CD8-positive, alpha-beta memory T cell (primary cell): ENCODE measurements around the gene MAPKAPK3. TPM values are rescaled to one million over a fixed set of nuclear protein-coding genes. Genes with fewer than 3 reads are reported as not detected.

Source experiments
- CTCF ChIA-PET: fragments of 350-600 bp; sonication (Branson Sonifier 250); formaldehyde crosslinking; loops from one replicate; lab custom pipeline; 2021; ENCODE audit warnings: antibody characterized with exemption; lab: Charles Lee
- POLR2A ChIA-PET: fragments of 350-600 bp; sonication (Branson Sonifier 250); formaldehyde crosslinking; loops from one replicate; lab custom pipeline; 2021; ENCODE audit warnings: antibody characterized with exemption; lab: Charles Lee
- DNase-seq, 5 donors: peaks; one replicate each; pipeline versions ENCODE4 v3.0.0 to v3.0.0-alpha.2; 2020 to 2022; ENCODE audit warnings: mixed read lengths in 1 of 5
- H3K27ac ChIP-seq: one replicate; pipeline ENCODE4 v1.7.0; 2013; ENCODE audit warnings: low read depth, mild to moderate bottlenecking, low read length, moderate library complexity
- H3K27me3 ChIP-seq: 2 replicates; pipeline ENCODE4 v1.7.0; 2013; ENCODE audit warnings: low read length, mild to moderate bottlenecking; ENCODE audit not compliant: insufficient read depth, poor library complexity, severe bottlenecking
- H3K36me3 ChIP-seq: 2 replicates; pipeline ENCODE4 v1.7.0; 2013; ENCODE audit warnings: mild to moderate bottlenecking, low read length, moderate library complexity; ENCODE audit not compliant: insufficient read depth
- H3K4me1 ChIP-seq: 2 replicates; pipeline ENCODE4 v1.7.0; 2013; ENCODE audit warnings: mild to moderate bottlenecking, low read length, moderate library complexity; ENCODE audit not compliant: insufficient read depth
- H3K4me3 ChIP-seq: 2 replicates; pipeline ENCODE4 v1.7.0; 2013; ENCODE audit warnings: mild to moderate bottlenecking, low read length
- H3K9me3 ChIP-seq: 2 replicates; pipeline ENCODE4 v1.7.0; 2013; ENCODE audit warnings: mild to moderate bottlenecking, low read length
- H3K27ac Mint-ChIP-seq, 8 donors: one replicate each; pipeline ENCODE4 v1.8.0; 2020 to 2021; ENCODE audit warnings: mixed read lengths in 8 of 8, mild to moderate bottlenecking in 6 of 8, inconsistent platforms in 3 of 8, moderate library complexity in 3 of 8
- H3K27me3 Mint-ChIP-seq, 2 donors: one replicate each; pipeline ENCODE4 v1.8.0; 2020 to 2021; ENCODE audit warnings: mixed read lengths in 2 of 2, mild to moderate bottlenecking in 1 of 2, moderate library complexity in 1 of 2
- H3K36me3 Mint-ChIP-seq, 3 donors: one replicate each; pipeline ENCODE4 v1.8.0; 2020 to 2021; ENCODE audit warnings: mixed read lengths in 3 of 3, inconsistent platforms in 1 of 3, mild to moderate bottlenecking in 1 of 3
- H3K4me1 Mint-ChIP-seq, 3 donors: one replicate each; pipeline ENCODE4 v1.8.0; 2020 to 2021; ENCODE audit warnings: mixed read lengths in 3 of 3, inconsistent platforms in 1 of 3, mild to moderate bottlenecking in 1 of 3
- H3K4me3 Mint-ChIP-seq, 7 donors: one replicate each; pipeline ENCODE4 v1.8.0; 2020 to 2021; ENCODE audit warnings: mixed read lengths in 7 of 7, mild to moderate bottlenecking in 6 of 7, moderate library complexity in 4 of 7, inconsistent platforms in 2 of 7
- H3K9me3 Mint-ChIP-seq, 5 donors: one replicate each; pipeline ENCODE4 v1.8.0; 2020 to 2022; ENCODE audit warnings: mixed read lengths in 5 of 5, mild to moderate bottlenecking in 3 of 5, moderate library complexity in 2 of 5, inconsistent platforms in 1 of 5
- polyA plus RNA-seq: library from polyadenylated mRNA; unstranded; fragments of 300-500 nt; fragmentation: Illumina TruSeq; gene quantifications from one replicate; pipeline ENCODE4 v1.2.3, GENCODE V29; 2021
- total RNA-seq, 2 experiments: library from RNA; stranded (reverse); gene quantifications; one replicate each; pipeline ENCODE4 v1.2.3, GENCODE V29; 2021

Gene MAPKAPK3
- total and polyA plus RNA-seq, 3 experiments from 2014 or later = 57.0 to 156 (median 153) TPM

DNA sequence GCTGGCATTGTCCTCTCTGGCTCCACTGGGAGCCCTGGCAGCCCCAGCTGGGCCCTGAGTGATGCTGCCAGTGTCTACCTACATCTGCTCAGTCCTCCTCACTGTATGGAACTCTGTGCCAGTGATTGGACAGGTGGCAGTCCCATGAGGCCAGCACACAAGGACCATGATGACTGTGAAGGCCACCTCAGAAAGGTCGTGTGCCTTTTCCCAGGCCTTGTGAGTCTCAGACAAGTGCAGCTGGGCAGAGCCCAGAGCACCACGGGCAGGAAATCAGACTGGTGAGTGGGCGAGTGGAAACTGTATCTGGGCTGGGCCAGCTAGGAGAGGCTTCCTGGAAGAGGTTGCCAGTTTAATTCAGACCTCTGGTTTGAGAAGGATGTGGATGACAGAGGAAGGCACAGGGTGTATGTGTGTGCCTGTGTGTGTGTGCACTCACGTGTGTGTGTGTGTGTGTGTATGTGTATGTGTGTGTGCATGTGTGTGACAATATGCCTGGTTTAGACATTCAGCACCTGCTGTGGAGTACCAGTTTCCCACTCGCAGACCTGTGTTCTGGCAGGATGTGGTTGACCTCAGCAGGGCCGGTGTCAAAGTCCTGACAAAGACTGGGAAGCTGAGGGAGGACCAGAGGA, 7.0 kb downstream of the MAPKAPK3 start:
- peak in 2 of 5 donors; percentile 37 to 52 for DNase-seq
- H3K27ac ChIP-seq = no peak overlapping the region
- Mint-ChIP-seq H3K4me3 (peak overlapping the region; percentile 61 to 85 (median 76)), H3K36me3 (peaks cover 0 to 38% (median 1%) of the 10 kb centered on the region in 3 donors), H3K9me3 (no peaks in the 10 kb centered on the region), H3K4me1 (peaks cover 72 to 95% (median 82%) of the 10 kb centered on the region in 3 donors), H3K27me3 (no peaks in the 10 kb centered on the region), H3K27ac (peak overlapping the region; percentile 81 to 96 (median 91))
- peaks cover 88% of the 10 kb centered on the region for H3K4me1 ChIP-seq
- POLR2A ChIA-PET = no interaction called here
- CTCF ChIA-PET = interaction anchor here (0.8 to 16.9 kb wide), 7 partner anchors 8 to 57 kb away, joined by 3 to 277 read pairs (median 7); partner anchors contain the start of genes C3orf18 and HEMK1
- no peaks in the 10 kb centered on the region for H3K9me3 ChIP-seq
- H3K27me3 ChIP-seq = no peaks in the 10 kb centered on the region
- peak overlapping the region; percentile 22 for H3K4me3 ChIP-seq
- peaks cover 5% of the 10 kb centered on the region for H3K36me3 ChIP-seq

DNA sequence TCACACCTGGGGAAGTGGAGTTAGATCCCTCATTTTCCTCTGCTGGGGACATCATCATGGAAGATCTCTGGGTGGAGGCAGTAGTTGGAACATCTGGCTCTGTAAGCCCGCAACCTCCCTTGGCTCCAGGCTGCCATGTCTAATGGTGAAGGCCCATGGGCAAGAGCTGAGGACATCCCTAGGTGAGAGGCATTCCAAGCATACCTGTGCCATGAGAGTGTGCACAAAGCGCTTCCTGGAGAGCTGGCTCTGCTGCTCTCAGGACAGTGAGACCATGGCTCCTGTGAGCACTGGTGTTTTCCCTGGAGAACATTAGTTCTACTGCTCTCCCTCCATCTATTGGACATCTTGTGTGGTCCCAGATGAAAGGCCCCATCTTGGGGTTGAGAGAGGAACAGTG, 7.7 kb downstream of the MAPKAPK3 start:
- Histone ChIP-seq H3K27me3 (no peaks in the 10 kb centered on the region), H3K4me3 (peak overlapping the region; percentile 22), H3K36me3 (peaks cover 5% of the 10 kb centered on the region), H3K9me3 (no peaks in the 10 kb centered on the region), H3K4me1 (peaks cover 88% of the 10 kb centered on the region), H3K27ac (no peak overlapping the region)
- no peaks in the 10 kb centered on the region for H3K9me3 Mint-ChIP-seq
- ChIA-PET CTCF (interaction anchor here (0.8 to 16.9 kb wide), 5 partner anchors 9 to 57 kb away, joined by 3 to 277 read pairs (median 7); partner anchors contain the start of genes C3orf18 and HEMK1), POLR2A (no interaction called here)
- DNase-seq = no peak
- H3K36me3 Mint-ChIP-seq = peaks cover 0 to 39% (median 1%) of the 10 kb centered on the region in 3 donors
- H3K27me3 Mint-ChIP-seq = no peaks in the 10 kb centered on the region
- peaks cover 70 to 95% (median 80%) of the 10 kb centered on the region in 3 donors for H3K4me1 Mint-ChIP-seq
- H3K27ac Mint-ChIP-seq = peak overlapping the region; percentile 81 to 96 (median 91)
- peak overlapping the region; percentile 61 to 85 (median 76) for H3K4me3 Mint-ChIP-seq

DNA sequence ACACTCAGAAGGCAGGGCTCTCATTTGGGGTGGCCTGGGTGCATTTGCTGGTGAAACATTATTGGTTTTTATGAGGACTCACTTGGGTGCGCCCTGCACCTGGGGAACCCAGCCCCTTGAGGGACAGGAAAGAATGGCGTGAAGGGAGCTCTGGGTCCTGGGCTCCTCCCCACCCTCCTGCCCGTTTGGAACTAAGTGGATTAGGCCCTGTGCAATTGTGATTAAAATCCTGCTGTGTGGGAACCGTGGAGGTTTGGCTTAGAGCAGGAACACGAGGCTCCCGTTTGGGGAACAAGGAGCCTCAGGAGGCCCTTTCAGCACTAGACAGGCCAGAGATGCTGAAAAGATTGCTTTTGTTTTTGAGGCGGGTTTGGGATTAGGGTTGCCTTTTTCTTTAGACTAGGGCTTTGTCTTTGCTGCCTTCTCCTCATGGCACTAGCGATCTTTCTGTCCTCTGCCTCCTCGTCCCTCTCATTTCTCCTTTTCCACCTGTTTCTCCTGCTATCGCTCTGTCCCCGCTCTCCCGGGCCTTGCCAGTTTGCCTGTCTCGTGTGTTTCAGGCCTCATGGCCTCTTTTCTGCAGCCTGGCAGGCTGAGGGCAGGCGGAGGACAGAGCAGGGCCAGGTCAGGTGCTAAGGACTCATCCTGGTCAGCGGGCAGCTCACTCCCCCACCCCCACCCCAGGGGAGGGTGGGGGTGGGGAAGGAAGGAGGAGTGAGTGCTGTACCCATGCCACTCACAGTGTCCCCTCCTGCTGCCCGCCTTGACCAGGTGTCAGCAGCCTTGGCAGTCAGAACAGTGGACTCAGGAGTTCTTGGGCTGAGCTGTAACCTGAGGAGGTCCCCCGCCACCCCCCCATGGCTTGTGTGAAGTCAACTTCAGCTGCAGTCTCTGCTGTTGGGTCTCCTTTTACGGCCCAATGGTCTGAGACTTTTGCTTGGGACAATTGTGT, 8.6 kb downstream of the MAPKAPK3 start:
- POLR2A ChIA-PET = no interaction called here
- peaks cover 5% of the 10 kb centered on the region for H3K36me3 ChIP-seq
- H3K4me1 ChIP-seq = peaks cover 88% of the 10 kb centered on the region
- H3K27ac ChIP-seq = no peak overlapping the region
- Mint-ChIP-seq H3K36me3 (peaks cover 0 to 40% (median 0%) of the 10 kb centered on the region in 3 donors), H3K27me3 (no peaks in the 10 kb centered on the region), H3K27ac (peak overlapping the region; percentile 32 to 91 (median 66)), H3K9me3 (no peaks in the 10 kb centered on the region), H3K4me3 (peak overlapping the region in 3 of 7 donors; percentile 6 to 49 (median 9)), H3K4me1 (peaks cover 68 to 95% (median 80%) of the 10 kb centered on the region in 3 donors)
- no peaks in the 10 kb centered on the region for H3K27me3 ChIP-seq
- CTCF ChIA-PET = interaction anchor here (0.6 to 16.9 kb wide), 5 partner anchors 10 to 49 kb away, joined by 3 to 277 read pairs (median 3); partner anchors contain the start of gene DOCK3
- no peak overlapping the region for H3K4me3 ChIP-seq
- no peaks in the 10 kb centered on the region for H3K9me3 ChIP-seq
- DNase-seq = no peak

DNA sequence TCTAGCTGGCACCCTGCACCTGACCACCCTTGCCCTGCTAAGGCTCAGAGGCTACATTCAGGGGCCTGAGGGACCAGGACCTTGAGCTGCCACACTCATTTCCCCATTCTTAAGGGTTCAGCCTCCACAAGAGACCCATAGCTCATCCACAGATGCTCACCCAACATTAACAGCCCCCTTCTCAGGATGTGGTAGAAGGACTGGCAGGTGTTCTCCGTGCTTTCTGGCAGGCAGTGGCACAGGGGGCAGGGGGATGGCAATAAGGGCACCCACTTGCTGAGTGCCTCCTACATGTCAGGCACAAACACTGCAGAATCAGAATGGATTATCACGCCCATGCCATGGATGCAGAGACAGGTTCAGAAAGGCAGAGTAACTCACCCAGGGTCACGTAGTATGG, 9.4 kb downstream of the MAPKAPK3 start:
- H3K9me3 ChIP-seq = no peaks in the 10 kb centered on the region
- Mint-ChIP-seq H3K27ac (peak overlapping the region in 2 of 8 donors; percentile 56 to 63), H3K9me3 (no peaks in the 10 kb centered on the region), H3K4me3 (no peak overlapping the region), H3K27me3 (no peaks in the 10 kb centered on the region), H3K4me1 (peaks cover 71 to 97% (median 82%) of the 10 kb centered on the region in 3 donors), H3K36me3 (peaks cover 0 to 38% (median 0%) of the 10 kb centered on the region in 3 donors)
- H3K27me3 ChIP-seq = no peaks in the 10 kb centered on the region
- peaks cover 8% of the 10 kb centered on the region for H3K36me3 ChIP-seq
- H3K4me3 ChIP-seq = no peak overlapping the region
- ChIA-PET POLR2A (no interaction called here), CTCF (interaction anchor here (0.6 to 16.9 kb wide), 5 partner anchors 10 to 49 kb away, joined by 3 to 277 read pairs (median 4); partner anchors contain the start of gene DOCK3)
- H3K4me1 ChIP-seq = peaks cover 91% of the 10 kb centered on the region
- H3K27ac ChIP-seq = no peak overlapping the region
- DNase-seq = no peak

DNA sequence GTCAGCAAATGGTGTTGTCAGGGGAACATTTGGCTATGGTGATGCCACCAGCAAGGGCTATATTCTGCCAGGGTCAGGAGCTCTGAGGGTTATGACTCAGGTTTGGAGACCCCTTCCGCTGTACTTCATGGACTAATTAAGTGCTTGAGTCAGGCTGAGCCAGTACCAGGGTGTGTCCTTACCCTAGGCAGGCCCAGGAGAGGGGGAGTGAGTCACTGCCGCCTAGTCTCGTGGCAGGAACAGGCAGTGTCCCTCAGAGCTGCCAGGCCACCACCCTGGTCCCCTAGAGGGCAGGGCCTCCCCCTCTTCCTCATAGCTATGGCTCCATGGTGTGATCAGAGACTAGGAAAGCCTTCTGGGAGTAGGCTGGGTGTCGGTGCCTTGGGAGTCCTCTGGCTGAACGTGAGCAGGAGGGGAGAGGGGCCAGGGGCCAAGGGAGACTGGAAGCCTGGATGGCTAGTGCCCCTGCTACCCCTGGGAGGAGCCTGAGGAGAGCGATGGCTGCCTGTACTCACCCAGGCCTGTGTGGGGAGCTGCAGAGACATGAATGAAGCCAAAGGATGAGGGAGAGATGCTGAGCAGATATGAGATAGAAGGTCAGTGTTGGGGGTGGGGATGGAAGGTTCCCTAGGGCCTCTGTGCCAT, 10.6 kb downstream of the MAPKAPK3 start:
- H3K27ac ChIP-seq = no peak overlapping the region
- DNase-seq = no peak
- POLR2A ChIA-PET = no interaction called here
- Mint-ChIP-seq H3K4me1 (peaks cover 78 to 98% (median 85%) of the 10 kb centered on the region in 3 donors), H3K27me3 (no peaks in the 10 kb centered on the region), H3K4me3 (peak overlapping the region in 2 of 7 donors; percentile 8 to 12), H3K27ac (peak overlapping the region; percentile 22 to 86 (median 72)), H3K36me3 (peaks cover 0 to 36% (median 0%) of the 10 kb centered on the region in 3 donors), H3K9me3 (no peaks in the 10 kb centered on the region)
- H3K9me3 ChIP-seq = no peaks in the 10 kb centered on the region
- H3K36me3 ChIP-seq = peaks cover 6% of the 10 kb centered on the region
- peaks cover 94% of the 10 kb centered on the region for H3K4me1 ChIP-seq
- CTCF ChIA-PET = interaction anchor here (1.2 to 16.9 kb wide), 4 partner anchors 14 to 744 kb away, joined by 3 to 277 read pairs (median 4); no protein-coding TSS in a partner anchor
- no peaks in the 10 kb centered on the region for H3K27me3 ChIP-seq
- H3K4me3 ChIP-seq = no peak overlapping the region

DNA sequence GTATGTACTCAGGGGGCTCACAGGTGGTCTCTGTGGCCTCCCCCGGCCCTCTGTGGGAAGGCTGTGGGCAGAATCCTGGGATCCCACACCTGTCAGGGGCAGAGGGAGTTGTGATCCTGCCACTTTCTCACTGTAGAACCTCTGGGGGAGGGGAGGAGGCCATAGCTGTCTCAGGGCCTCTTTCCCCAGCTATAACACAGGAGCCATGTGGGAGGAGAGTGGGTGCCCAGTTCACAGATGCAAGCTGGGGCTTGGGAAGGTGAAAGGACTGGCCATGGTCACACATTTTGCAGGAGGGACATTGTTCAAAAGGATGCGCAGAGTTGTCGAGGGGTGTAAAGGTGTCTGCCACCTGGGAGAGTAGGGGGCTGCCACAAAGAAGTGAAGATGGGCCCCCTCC, 11.7 kb downstream of the MAPKAPK3 start:
- peak overlapping the region in 2 of 7 donors; percentile 56 to 60 for H3K4me3 Mint-ChIP-seq
- H3K27me3 ChIP-seq = no peaks in the 10 kb centered on the region
- H3K36me3 ChIP-seq = peaks cover 6% of the 10 kb centered on the region
- peaks cover 93% of the 10 kb centered on the region for H3K4me1 ChIP-seq
- peaks cover 0 to 33% (median 0%) of the 10 kb centered on the region in 3 donors for H3K36me3 Mint-ChIP-seq
- H3K9me3 ChIP-seq = no peaks in the 10 kb centered on the region
- ChIA-PET POLR2A (interaction anchor here (0.6 kb wide), 1 partner anchor 10 kb away, joined by 4 read pairs; no protein-coding TSS in a partner anchor), CTCF (interaction anchor here (1.1 to 1.7 kb wide), 3 partner anchors 8 to 15 kb away, joined by 3 to 5 read pairs (median 4); no protein-coding TSS in a partner anchor)
- no peak overlapping the region for H3K27ac ChIP-seq
- H3K27me3 Mint-ChIP-seq = no peaks in the 10 kb centered on the region
- peaks cover 80 to 98% (median 85%) of the 10 kb centered on the region in 3 donors for H3K4me1 Mint-ChIP-seq
- no peak for DNase-seq
- peak overlapping the region in 6 of 8 donors; percentile 45 to 90 (median 74) for H3K27ac Mint-ChIP-seq
- no peak overlapping the region for H3K4me3 ChIP-seq
- H3K9me3 Mint-ChIP-seq = no peaks in the 10 kb centered on the region

DNA sequence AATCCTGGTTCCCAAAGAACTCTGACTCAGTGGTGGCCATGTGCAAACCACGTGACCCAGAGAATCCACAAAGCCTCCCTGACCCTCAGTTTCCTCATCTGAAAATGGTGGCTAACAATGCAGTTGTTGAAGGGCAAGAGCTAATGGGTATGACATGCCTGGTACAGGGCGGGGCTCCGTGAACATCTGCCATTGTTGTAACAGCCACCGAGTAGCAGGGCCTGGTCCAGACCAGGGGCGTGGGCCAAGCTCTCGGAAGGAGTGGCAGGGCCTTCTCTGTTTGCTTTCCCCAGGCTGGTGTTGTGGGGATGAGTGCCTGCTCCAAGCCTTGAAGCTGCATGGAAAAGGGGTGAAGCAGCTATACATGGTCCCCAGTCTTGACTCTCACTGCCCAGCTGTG, 13.4 kb downstream of the MAPKAPK3 start:
- H3K27me3 ChIP-seq = no peaks in the 10 kb centered on the region
- Mint-ChIP-seq H3K27me3 (no peaks in the 10 kb centered on the region), H3K36me3 (peaks cover 0 to 35% (median 0%) of the 10 kb centered on the region in 3 donors), H3K9me3 (no peaks in the 10 kb centered on the region), H3K27ac (peak overlapping the region in 7 of 8 donors; percentile 23 to 92 (median 70)), H3K4me1 (peaks cover 72 to 92% (median 80%) of the 10 kb centered on the region in 3 donors), H3K4me3 (no peak overlapping the region)
- H3K9me3 ChIP-seq = no peaks in the 10 kb centered on the region
- no peak overlapping the region for H3K4me3 ChIP-seq
- no peak overlapping the region for H3K27ac ChIP-seq
- POLR2A ChIA-PET = interaction anchor here (0.7 kb wide), 1 partner anchor 14 kb away, joined by 4 read pairs; no protein-coding TSS in a partner anchor
- CTCF ChIA-PET = interaction anchor here (1.5 to 3.1 kb wide), 2 partner anchors 14 to 22 kb away, joined by 5 to 15 read pairs; partner anchors contain the start of gene MAPKAPK3
- H3K4me1 ChIP-seq = peaks cover 82% of the 10 kb centered on the region
- peaks cover 6% of the 10 kb centered on the region for H3K36me3 ChIP-seq
- DNase-seq = no peak
